HepG2 (cell line): ENCODE data around the gene DUSP23.

Experiments
- CTCF ChIP-seq: sonication (generic); formaldehyde crosslinking; IDR thresholded peaks from 2 replicates; pipeline ENCODE4 v1.5.0; 2020; ENCODE audit warnings: mild to moderate bottlenecking, missing genetic modification reagents, moderate library complexity
- EZH2 ChIP-seq: conservative IDR thresholded peaks from 2 replicates; pipeline ENCODE4 v1.6.1; 2012; ENCODE audit warnings: mild to moderate bottlenecking, low read depth, low read length, moderate library complexity
- FOXP1 ChIP-seq, 2 experiments: fragments of 450-650 bp in 1 of 2; IDR thresholded peaks; 2 replicates each; pipeline ENCODE4 v1.6.1; 2017 to 2018; ENCODE audit warnings: antibody characterized with exemption in 1 of 2
- HMGA1 ChIP-seq: sonication (generic); formaldehyde crosslinking; conservative IDR thresholded peaks from 2 replicates; pipeline ENCODE4 v1.4.0; 2020; ENCODE audit warnings: missing genetic modification reagents
- MTA3 ChIP-seq: sonication (generic); formaldehyde crosslinking; IDR thresholded peaks from 2 replicates; pipeline ENCODE4 v1.4.0; 2020; ENCODE audit warnings: missing genetic modification reagents
- POLR2AphosphoS5 ChIP-seq: IDR thresholded peaks from 2 replicates; pipeline ENCODE4 v1.6.1; 2012; ENCODE audit warnings: low read depth, low read length
- RAD21 ChIP-seq: fragments of 450-650 bp; formaldehyde crosslinking; IDR thresholded peaks from 2 replicates; pipeline ENCODE4 v1.5.0; 2020; ENCODE audit warnings: mild to moderate bottlenecking
- ZNF101 ChIP-seq: sonication (generic); formaldehyde crosslinking; IDR thresholded peaks from 2 replicates; pipeline ENCODE4 v1.4.0; 2020; ENCODE audit warnings: mild to moderate bottlenecking, low read depth, missing genetic modification reagents, borderline replicate concordance
- ZNF672 ChIP-seq: sonication (generic); formaldehyde crosslinking; IDR thresholded peaks from 2 replicates; pipeline ENCODE4 v1.8.1; 2022; ENCODE audit warnings: missing genetic modification reagents

- TF ChIP-seq CTCF (CRISPR knock-in tag) (no peak), EZH2 (no peak), MTA3 (no peak), POLR2AphosphoS5 (no peak), ZNF101 (no peak), HMGA1 (CRISPR knock-in tag) (no peak), ZNF672 (no peak), FOXP1 (IDR thresholded peaks at IDR 0.05) (no peak), FOXP1 (CRISPR knock-in tag; IDR thresholded peaks at IDR 0.05) (no peak), RAD21 (CRISPR knock-in tag) (no peak)
These were observed 27.4 kb upstream of the DUSP23 start for GRCh38 chr1:159753386-159753785.
